Iris pigment epithelial cell (primary cell): ENCODE measurements around the gene PRKAR1B.

Experiments used
- DNase-seq: peaks from one replicate; pipeline ENCODE4 v3.0.0-alpha.2; 2011; ENCODE audit warnings: low read depth

Gene PRKAR1B

GRCh38 chr7:540997-541396 lies 186.1 kb downstream of the PRKAR1B start:
- no peak for DNase-seq

- DNase-seq, result no peak
Observed at GRCh38 chr7:540579-540978, 186.5 kb downstream of the PRKAR1B start.

GRCh38 chr7:539731-540411 lies 187.2 kb downstream of the PRKAR1B start:
- DNase-seq, result peak; percentile 8

GRCh38 chr7:538764-539685 lies 188.1 kb downstream of the PRKAR1B start:
- DNase-seq, result no peak

GRCh38 chr7:537911-538634 lies 189.0 kb downstream of the PRKAR1B start:
- DNase-seq, result peak; percentile 72

- DNase-seq, result no peak
Observed at GRCh38 chr7:536231-536630, 190.8 kb downstream of the PRKAR1B start.

DNA sequence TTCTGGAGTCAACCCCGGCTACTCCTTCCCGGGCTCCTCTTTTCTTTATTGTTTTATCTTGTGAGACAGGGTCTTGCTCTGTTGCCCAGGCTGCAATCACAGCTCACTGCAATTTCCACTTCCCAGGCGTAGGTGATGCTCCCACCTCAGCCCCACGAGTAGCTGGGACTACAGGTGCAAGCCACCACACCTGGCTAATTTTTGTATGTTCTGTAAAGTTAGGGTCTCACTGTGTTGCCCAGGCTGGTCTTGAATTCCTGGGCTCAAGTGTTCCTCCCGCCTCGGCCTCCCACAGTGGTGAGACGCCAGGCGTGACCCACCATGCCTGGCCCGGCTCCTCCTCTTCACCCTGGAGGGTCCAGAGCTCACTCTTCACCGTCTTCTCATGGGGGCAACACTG lies 192.1 kb downstream of the PRKAR1B start:
- no peak for DNase-seq

- DNase-seq, result no peak
Observed at GRCh38 chr7:534075-534474, 193.0 kb downstream of the PRKAR1B start.

GRCh38 chr7:533266-533665 lies 193.8 kb downstream of the PRKAR1B start:
- DNase-seq, result no peak

- DNase-seq, result no peak
Observed at GRCh38 chr7:532379-533143, 194.5 kb downstream of the PRKAR1B start.

GRCh38 chr7:531777-532176 lies 195.3 kb downstream of the PRKAR1B start:
- no peak for DNase-seq

- DNase-seq, result no peak
Observed at GRCh38 chr7:528451-528850, 198.6 kb downstream of the PRKAR1B start.

GRCh38 chr7:527723-528122 lies 199.4 kb downstream of the PRKAR1B start:
- no peak for DNase-seq

DNA sequence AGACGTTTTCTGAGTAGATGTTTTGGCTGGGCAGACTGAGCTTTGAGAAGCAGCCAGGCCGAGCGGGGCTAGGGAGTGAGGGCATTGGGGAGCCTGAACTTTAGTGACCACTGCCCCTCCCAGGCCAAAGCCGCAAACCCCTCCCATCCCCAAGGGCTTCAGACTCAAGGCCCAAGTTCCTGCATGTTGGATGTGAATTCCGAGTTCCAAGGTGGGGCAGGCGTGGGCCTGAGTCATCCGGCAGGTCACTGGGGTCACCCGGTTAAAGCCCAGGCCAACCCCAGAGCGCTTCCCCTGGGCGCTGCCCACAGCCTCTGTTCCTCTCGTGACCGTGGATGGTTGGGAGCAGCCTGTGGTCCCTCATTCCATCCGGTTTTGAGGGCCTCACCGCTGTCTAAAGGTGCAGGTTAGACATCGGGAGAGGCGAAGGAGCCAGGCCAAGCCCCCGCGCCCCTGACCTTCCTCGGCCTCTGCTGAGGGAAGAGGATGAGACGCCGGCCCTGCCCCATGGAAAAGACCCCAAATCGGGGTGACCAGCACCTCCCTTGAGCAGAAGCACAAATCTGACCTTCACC lies 200.5 kb downstream of the PRKAR1B start:
- DNase-seq, result no peak

DNA sequence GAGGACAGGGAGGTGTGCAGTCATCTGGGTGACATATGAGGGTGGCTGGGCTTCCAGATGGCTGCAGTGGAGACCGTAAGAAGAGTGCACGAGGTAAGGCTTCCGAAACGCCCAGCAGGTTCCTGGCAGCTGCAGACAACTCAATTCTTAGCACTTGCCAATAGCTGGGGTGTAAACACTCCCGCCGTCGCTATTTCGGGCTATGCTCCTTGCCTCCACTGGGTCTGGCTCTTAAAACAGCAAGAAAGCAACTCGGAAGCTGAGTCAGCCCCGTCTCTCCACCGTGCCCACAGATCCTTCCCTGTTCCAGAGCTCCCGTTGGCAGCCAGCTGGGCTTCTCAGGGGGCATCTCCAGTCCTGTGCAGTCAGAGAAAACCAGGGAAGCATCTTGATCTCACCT lies 201.3 kb downstream of the PRKAR1B start:
- no peak for DNase-seq

GRCh38 chr7:524800-525199 lies 202.3 kb downstream of the PRKAR1B start:
- no peak for DNase-seq

- no peak for DNase-seq
Observed at GRCh38 chr7:523347-524336, 203.4 kb downstream of the PRKAR1B start.

- DNase-seq, result no peak
Observed at GRCh38 chr7:522951-523314, 204.1 kb downstream of the PRKAR1B start.

- peak; percentile 60 for DNase-seq
Observed at GRCh38 chr7:522071-522950, 204.8 kb downstream of the PRKAR1B start.
